Measurements from ENCODE around the gene GALNT1.

DNA sequence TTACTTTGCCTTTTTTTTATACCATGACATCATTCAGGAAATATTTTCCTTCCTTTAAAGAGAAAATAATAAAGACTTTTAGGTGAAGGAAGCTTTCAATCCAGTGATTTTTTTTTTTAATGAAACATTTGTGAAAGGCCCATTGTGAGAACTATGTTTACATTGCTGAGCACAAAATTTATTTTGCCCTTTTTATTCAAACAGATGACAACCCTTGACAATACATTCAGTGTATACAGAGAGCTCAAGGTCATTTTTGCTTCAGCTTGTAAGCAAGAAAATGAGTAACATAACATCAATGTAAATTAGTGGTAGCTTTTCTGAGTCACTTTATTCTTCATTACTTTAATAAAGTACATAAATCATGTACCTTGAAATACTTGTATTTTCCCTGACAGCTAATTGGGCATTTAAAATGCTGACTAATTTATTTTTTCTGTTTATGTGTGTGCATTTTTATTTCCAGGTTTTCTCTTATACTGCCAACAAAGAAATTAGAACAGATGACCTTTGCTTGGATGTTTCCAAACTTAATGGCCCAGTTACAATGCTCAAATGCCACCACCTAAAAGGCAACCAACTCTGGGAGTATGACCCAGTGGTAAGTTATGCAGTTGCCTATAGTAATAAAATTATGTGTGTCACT lies 121.6 kb downstream of the GALNT1 start:
- TF ChIP-seq, protein P1, sequence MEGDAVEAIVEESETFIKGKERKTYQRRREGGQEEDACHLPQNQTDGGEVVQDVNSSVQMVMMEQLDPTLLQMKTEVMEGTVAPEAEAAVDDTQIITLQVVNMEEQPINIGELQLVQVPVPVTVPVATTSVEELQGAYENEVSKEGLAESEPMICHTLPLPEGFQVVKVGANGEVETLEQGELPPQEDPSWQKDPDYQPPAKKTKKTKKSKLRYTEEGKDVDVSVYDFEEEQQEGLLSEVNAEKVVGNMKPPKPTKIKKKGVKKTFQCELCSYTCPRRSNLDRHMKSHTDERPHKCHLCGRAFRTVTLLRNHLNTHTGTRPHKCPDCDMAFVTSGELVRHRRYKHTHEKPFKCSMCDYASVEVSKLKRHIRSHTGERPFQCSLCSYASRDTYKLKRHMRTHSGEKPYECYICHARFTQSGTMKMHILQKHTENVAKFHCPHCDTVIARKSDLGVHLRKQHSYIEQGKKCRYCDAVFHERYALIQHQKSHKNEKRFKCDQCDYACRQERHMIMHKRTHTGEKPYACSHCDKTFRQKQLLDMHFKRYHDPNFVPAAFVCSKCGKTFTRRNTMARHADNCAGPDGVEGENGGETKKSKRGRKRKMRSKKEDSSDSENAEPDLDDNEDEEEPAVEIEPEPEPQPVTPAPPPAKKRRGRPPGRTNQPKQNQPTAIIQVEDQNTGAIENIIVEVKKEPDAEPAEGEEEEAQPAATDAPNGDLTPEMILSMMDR (conservative IDR thresholded peaks at IDR 0.05; ENCODE audit: low read depth, low read length), result no peak
- no peak for TF ChIP-seq EZH2 (IDR thresholded peaks at IDR 0.05; ENCODE audit: borderline replicate concordance, low read depth, low read length, poor library complexity, severe bottlenecking)
